SK-N-SH (cell line): ENCODE data around the gene TSPAN4. TPM values are rescaled to one million over a fixed set of nuclear protein-coding genes. Genes with fewer than 3 reads are reported as not detected.

ENCODE experiments used
- CTCF ChIA-PET: fragments of 300-600, 350-600 bp; formaldehyde crosslinking; extraction: SDS; loops from one replicate; lab custom pipeline; 2021; lab: Yijun Ruan, JAX
- POLR2A ChIA-PET: fragments of 350-600 bp; sonication (Branson Sonifier 250); formaldehyde crosslinking; extraction: SDS; loops from one replicate; lab custom pipeline; 2020; ENCODE audit warnings: antibody characterized with exemption, inconsistent platforms; lab: Yijun Ruan, JAX
- DNase-seq: peaks from one replicate; pipeline ENCODE4 v3.0.0; 2012
- H2AFZ ChIP-seq: fragments of 200-600 bp; sonication (generic); 2 replicates; pipeline ENCODE4 v1.8.1; 2016; ENCODE audit warnings: antibody characterized with exemption, mild to moderate bottlenecking, low read depth
- H3F3A ChIP-seq: fragments of 200-600 bp; sonication (generic); replicated peaks from 2 replicates; pipeline ENCODE3; 2016; ENCODE audit warnings: antibody characterized with exemption, mild to moderate bottlenecking; ENCODE audit not compliant: insufficient read depth
- H3K27ac ChIP-seq, 2 experiments: fragments of 200-500 bp in 1 of 2; fragments of 200-600 bp in 1 of 2; sonication (Bioruptor generic) in 1 of 2; sonication (generic), shearing (Covaris generic) in 1 of 2; 2 replicates each; pipeline versions ENCODE4 v1.5.1 to v1.6.1; 2014 to 2016; ENCODE audit warnings: low read depth in 2 of 2, inconsistent platforms in 1 of 2, low read length in 1 of 2, mild to moderate bottlenecking in 1 of 2, mixed read lengths in 1 of 2
- H3K27me3 ChIP-seq: fragments of 200-600 bp; sonication (generic), shearing (Covaris generic); 2 replicates; pipeline ENCODE4 v1.6.1; 2016; ENCODE audit warnings: mixed run types; ENCODE audit not compliant: insufficient read depth
- H3K36me3 ChIP-seq, 2 experiments: fragments of 200-500 bp in 1 of 2; fragments of 200-600 bp in 1 of 2; sonication (Bioruptor generic) in 1 of 2; sonication (generic) in 1 of 2; replicated peaks in 1 of 2; 2 replicates each; pipeline versions ENCODE3 to v1.5.1; 2014 to 2016; ENCODE audit warnings: low read length in 1 of 2, mild to moderate bottlenecking in 1 of 2; ENCODE audit not compliant: insufficient read depth in 2 of 2, control insufficient read depth in 1 of 2
- H3K4me1 ChIP-seq, 2 experiments: fragments of 200-500 bp in 1 of 2; fragments of 200-600 bp in 1 of 2; sonication (Bioruptor generic) in 1 of 2; sonication (generic), shearing (Covaris generic) in 1 of 2; 2 replicates each; pipeline versions ENCODE4 v1.5.1 to v1.6.1; 2014 to 2016; ENCODE audit warnings: low read depth in 1 of 2, low read length in 1 of 2, mixed run types in 1 of 2; ENCODE audit not compliant: insufficient read depth in 2 of 2, control insufficient read depth in 1 of 2
- H3K4me2 ChIP-seq: fragments of 200-600 bp; sonication (generic), shearing (Covaris generic); 2 replicates; pipeline ENCODE4 v1.6.1; 2017; ENCODE audit warnings: mixed run types
- H3K4me3 ChIP-seq, 2 experiments: fragments of 200-500 bp in 1 of 2; fragments of 200-600 bp in 1 of 2; sonication (Bioruptor generic) in 1 of 2; sonication (generic), shearing (Covaris generic) in 1 of 2; 2 replicates each; pipeline versions ENCODE4 v1.5.1 to v1.8.1; 2014 to 2016; ENCODE audit warnings: low read depth in 2 of 2, inconsistent platforms in 1 of 2, low read length in 1 of 2, mild to moderate bottlenecking in 1 of 2, mixed read lengths in 1 of 2, moderate library complexity in 1 of 2
- H3K79me2 ChIP-seq: fragments of 200-600 bp; sonication (generic); 2 replicates; pipeline ENCODE4 v1.8.1; 2017; ENCODE audit warnings: mild to moderate bottlenecking; ENCODE audit not compliant: insufficient read depth
- H3K9ac ChIP-seq: fragments of 200-600 bp; sonication (generic); 2 replicates; pipeline ENCODE4 v1.6.1; 2017; ENCODE audit warnings: mixed run types
- H3K9me2 ChIP-seq: fragments of 200-600 bp; sonication (generic); 2 replicates; pipeline ENCODE4 v1.6.1; 2017; ENCODE audit warnings: mixed run types
- H3K9me3 ChIP-seq: fragments of 200-600 bp; sonication (generic); 2 replicates; pipeline ENCODE4 v1.6.1; 2017; ENCODE audit warnings: mixed run types, mild to moderate bottlenecking, moderate library complexity
- H4K20me1 ChIP-seq: fragments of 200-600 bp; sonication (generic); 2 replicates; pipeline ENCODE4 v1.6.1; 2017; ENCODE audit warnings: mild to moderate bottlenecking, mixed run types; ENCODE audit not compliant: insufficient read depth
- CHD2 ChIP-seq: fragments of 150-350 bp; IDR thresholded peaks from 2 replicates; pipeline ENCODE4 v1.6.1; 2018; ENCODE audit warnings: low read length; ENCODE audit not compliant: partially characterized antibody
- ELF1 ChIP-seq: IDR thresholded peaks from 2 replicates; pipeline ENCODE4 v1.4.0; 2012
- EZH2phosphoT487 ChIP-seq: fragments of 200-600 bp; sonication (generic); IDR thresholded peaks from 2 replicates; pipeline ENCODE4 v1.6.1; 2017; ENCODE audit warnings: low read depth, mixed run types, mild to moderate bottlenecking, antibody characterized with exemption, moderate library complexity, borderline replicate concordance
- FOXJ3 ChIP-seq: sonication (generic); formaldehyde crosslinking; IDR thresholded peaks from 2 replicates; pipeline ENCODE4 v1.5.1; 2020; ENCODE audit warnings: mild to moderate bottlenecking, missing genetic modification reagents
- FOXM1 ChIP-seq: IDR thresholded peaks from 2 replicates; pipeline ENCODE4 v1.4.0; 2012; ENCODE audit warnings: low read depth, mild to moderate bottlenecking
- GABPA ChIP-seq: IDR thresholded peaks from 2 replicates; pipeline ENCODE4 v1.4.0; 2012; ENCODE audit warnings: low read depth, mild to moderate bottlenecking
- GATA2 ChIP-seq: sonication (generic); formaldehyde crosslinking; IDR thresholded peaks from 2 replicates; pipeline ENCODE4 v1.5.0; 2020; ENCODE audit warnings: mild to moderate bottlenecking, missing genetic modification reagents
- IRF3 ChIP-seq: fragments of 150-350 bp; IDR thresholded peaks from 2 replicates; pipeline ENCODE4 v1.6.1; 2016; ENCODE audit warnings: mild to moderate bottlenecking, low read depth, low read length
- MAX ChIP-seq: IDR thresholded peaks from 2 replicates; pipeline ENCODE4 v1.4.0; 2012; ENCODE audit warnings: low read depth
- MXI1 ChIP-seq: IDR thresholded peaks from 2 replicates; pipeline ENCODE4 v1.6.1; 2012; ENCODE audit warnings: mild to moderate bottlenecking, low read depth, low read length, improper control_type of control experiment
- PBX3 ChIP-seq: IDR thresholded peaks from 2 replicates; pipeline ENCODE4; 2012
- POLR2AphosphoS5 ChIP-seq: IDR thresholded peaks from 2 replicates; pipeline ENCODE4 v1.6.1; 2012; ENCODE audit warnings: low read depth, low read length
- RCOR1 ChIP-seq: fragments of 150-350 bp; IDR thresholded peaks from 2 replicates; pipeline ENCODE4 v1.6.1; 2017; ENCODE audit warnings: antibody characterized with exemption, low read length
- SIN3A ChIP-seq: IDR thresholded peaks from 2 replicates; pipeline ENCODE4 v1.6.1; 2012; ENCODE audit warnings: low read depth, mild to moderate bottlenecking, low read length, moderate library complexity, borderline replicate concordance
- WGBS: methylation state at CpG from one replicate; pipeline ENCODE4 v1.1.6; 2017; ENCODE audit warnings: low lambda C conversion rate; 5-methylcytosine and 5-hydroxymethylcytosine counted together
- polyA plus RNA-seq, 3 experiments: library from polyadenylated mRNA; depleted of rRNA; stranded (reverse); fragments of >200 nt; gene quantifications; 2 replicates each; pipeline ENCODE4 v1.2.3, GENCODE V29; 2012
- TF ChIP-seq, protein P1 (sequence below): fragments of 150-350 bp; IDR thresholded peaks from 2 replicates; pipeline ENCODE4 v1.6.1; 2017; ENCODE audit warnings: antibody characterized with exemption, low read length, low read depth, borderline replicate concordance
- TF ChIP-seq, protein P2 (sequence below): IDR thresholded peaks from 2 replicates; pipeline ENCODE4 v1.4.0; 2012; ENCODE audit warnings: low read depth, borderline replicate concordance

The TSPAN4 gene
- polyA plus RNA-seq, 1 of the 3 experiments (the other 2 are of a cell fraction), result 226 TPM

- TF ChIP-seq PBX3 (peak; percentile 69), ELF1 (no peak; the same call in 1 of the 2 replicates), IRF3 (no peak), RCOR1 (no peak), SIN3A (peak; percentile 48; the same call in 1 of the 2 replicates), CHD2 (no peak), MAX (peak; percentile 76; the same call in 1 of the 2 replicates), FOXJ3 (CRISPR knock-in tag) (no peak), FOXM1 (no peak), GATA2 (CRISPR knock-in tag) (no peak), EZH2phosphoT487 (no peak)
- TF ChIP-seq, protein P1, sequence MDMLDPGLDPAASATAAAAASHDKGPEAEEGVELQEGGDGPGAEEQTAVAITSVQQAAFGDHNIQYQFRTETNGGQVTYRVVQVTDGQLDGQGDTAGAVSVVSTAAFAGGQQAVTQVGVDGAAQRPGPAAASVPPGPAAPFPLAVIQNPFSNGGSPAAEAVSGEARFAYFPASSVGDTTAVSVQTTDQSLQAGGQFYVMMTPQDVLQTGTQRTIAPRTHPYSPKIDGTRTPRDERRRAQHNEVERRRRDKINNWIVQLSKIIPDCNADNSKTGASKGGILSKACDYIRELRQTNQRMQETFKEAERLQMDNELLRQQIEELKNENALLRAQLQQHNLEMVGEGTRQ, result no peak
- TF ChIP-seq, protein P2, sequence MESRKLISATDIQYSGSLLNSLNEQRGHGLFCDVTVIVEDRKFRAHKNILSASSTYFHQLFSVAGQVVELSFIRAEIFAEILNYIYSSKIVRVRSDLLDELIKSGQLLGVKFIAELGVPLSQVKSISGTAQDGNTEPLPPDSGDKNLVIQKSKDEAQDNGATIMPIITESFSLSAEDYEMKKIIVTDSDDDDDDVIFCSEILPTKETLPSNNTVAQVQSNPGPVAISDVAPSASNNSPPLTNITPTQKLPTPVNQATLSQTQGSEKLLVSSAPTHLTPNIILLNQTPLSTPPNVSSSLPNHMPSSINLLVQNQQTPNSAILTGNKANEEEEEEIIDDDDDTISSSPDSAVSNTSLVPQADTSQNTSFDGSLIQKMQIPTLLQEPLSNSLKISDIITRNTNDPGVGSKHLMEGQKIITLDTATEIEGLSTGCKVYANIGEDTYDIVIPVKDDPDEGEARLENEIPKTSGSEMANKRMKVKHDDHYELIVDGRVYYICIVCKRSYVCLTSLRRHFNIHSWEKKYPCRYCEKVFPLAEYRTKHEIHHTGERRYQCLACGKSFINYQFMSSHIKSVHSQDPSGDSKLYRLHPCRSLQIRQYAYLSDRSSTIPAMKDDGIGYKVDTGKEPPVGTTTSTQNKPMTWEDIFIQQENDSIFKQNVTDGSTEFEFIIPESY, result peak; percentile 70; the same call in 1 of the 2 replicates
Observed at GRCh38 chr11:834371-835316, 8.0 kb upstream of the TSPAN4 start (continued).

GRCh38 chr11:836274-836673 lies 6.4 kb upstream of the TSPAN4 start:
- Histone ChIP-seq H3K36me3 (peaks cover 17 to 45% of the 10 kb centered on the region in 2 experiments), H2AFZ (no peak overlapping the region), H3K4me1 (peaks cover 10 to 39% of the 10 kb centered on the region in 2 experiments; a peak in 3 of 4 replicates), H3K9me2 (no peaks in the 10 kb centered on the region), H3K9me3 (no peaks in the 10 kb centered on the region), H3K4me2 (no peak overlapping the region; the same call in 1 of the 2 replicates), H3K4me3 (no peak overlapping the region), H3K9ac (no peak overlapping the region), H3K27me3 (no peaks in the 10 kb centered on the region), H4K20me1 (peaks cover 59% of the 10 kb centered on the region), H3F3A (peaks cover 50% of the 10 kb centered on the region), H3K27ac (peak overlapping the region in 1 of 2 experiments; percentile 32; a peak in 1 of 4 replicates), H3K79me2 (peaks cover 85% of the 10 kb centered on the region)
- no peak for TF ChIP-seq GABPA
- no peak for TF ChIP-seq IRF3
- TF ChIP-seq MXI1, result no peak
- no peak for TF ChIP-seq POLR2AphosphoS5
- TF ChIP-seq GATA2 (CRISPR knock-in tag), result no peak
- no peak for TF ChIP-seq SIN3A
- no peak for DNase-seq
- ChIA-PET CTCF (interaction anchor here (3.8 kb wide), 1 partner anchor 12 kb away, joined by 21 read pairs; no protein-coding TSS in a partner anchor), POLR2A (no interaction called here)
- WGBS, result 95% methylated on average over 9 of the region's 14 CpGs
